ENCODE measurements around the gene GPSM1. TPM values are rescaled to one million over a fixed set of nuclear protein-coding genes. Genes with fewer than 3 reads are reported as not detected.

GPSM1 gene
- total and polyA plus RNA-seq, 7 donors, result 2.3 to 16.1 (median 5.0) TPM

DNA sequence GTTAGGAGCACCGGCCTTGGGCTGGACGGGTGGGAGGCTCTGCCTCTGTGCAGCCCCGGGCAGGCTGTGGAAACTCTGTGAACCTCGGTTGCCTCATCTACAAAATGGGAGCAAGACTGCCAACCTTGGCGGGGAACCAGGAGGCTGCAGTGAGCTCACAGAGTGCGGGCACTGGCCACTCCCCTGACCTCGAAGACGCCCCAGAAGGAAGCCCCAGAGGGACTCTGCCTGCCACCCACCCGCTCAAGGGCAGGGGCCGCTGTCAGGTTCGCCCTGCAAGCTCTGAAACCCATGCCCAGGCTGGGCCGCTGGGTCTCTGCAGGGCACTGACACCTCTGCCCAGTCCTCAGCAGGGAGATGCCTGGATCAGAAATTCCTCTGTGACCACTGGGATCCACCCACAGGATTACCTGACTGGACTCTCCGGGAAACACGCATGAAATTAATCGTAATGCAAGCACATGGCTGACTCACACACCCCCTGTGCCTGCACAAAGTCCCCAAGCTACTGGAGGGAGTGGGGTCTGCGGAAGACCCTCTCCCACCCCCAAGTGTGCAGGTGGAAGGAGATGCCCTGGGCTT, 30.8 kb upstream of the GPSM1 start:
- WGBS, 2 donors, result 48 to 87% methylated on average over 16 of the region's 16 CpGs
- Histone ChIP-seq H3K4me1 (no peaks in the 10 kb centered on the region), H3K27ac (no peak overlapping the region), H3K4me3 (no peak overlapping the region), H3K36me3 (no peaks in the 10 kb centered on the region), H3K27me3 (peaks cover 4 to 40% (median 14%) of the 10 kb centered on the region in 3 donors), H3K9me3 (no peaks in the 10 kb centered on the region)
- intact Hi-C loops (cut with DNase I), result no loop called here
- TF ChIP-seq EP300 (IDR thresholded peaks at IDR 0.05) (no peak), POLR2A (IDR thresholded peaks at IDR 0.05) (no peak), POLR2AphosphoS5 (IDR thresholded peaks at IDR 0.05) (no peak)
- TF ChIP-seq, protein P1, sequence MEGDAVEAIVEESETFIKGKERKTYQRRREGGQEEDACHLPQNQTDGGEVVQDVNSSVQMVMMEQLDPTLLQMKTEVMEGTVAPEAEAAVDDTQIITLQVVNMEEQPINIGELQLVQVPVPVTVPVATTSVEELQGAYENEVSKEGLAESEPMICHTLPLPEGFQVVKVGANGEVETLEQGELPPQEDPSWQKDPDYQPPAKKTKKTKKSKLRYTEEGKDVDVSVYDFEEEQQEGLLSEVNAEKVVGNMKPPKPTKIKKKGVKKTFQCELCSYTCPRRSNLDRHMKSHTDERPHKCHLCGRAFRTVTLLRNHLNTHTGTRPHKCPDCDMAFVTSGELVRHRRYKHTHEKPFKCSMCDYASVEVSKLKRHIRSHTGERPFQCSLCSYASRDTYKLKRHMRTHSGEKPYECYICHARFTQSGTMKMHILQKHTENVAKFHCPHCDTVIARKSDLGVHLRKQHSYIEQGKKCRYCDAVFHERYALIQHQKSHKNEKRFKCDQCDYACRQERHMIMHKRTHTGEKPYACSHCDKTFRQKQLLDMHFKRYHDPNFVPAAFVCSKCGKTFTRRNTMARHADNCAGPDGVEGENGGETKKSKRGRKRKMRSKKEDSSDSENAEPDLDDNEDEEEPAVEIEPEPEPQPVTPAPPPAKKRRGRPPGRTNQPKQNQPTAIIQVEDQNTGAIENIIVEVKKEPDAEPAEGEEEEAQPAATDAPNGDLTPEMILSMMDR (IDR thresholded peaks at IDR 0.05), result no peak
- no peak for DNase-seq

DNA sequence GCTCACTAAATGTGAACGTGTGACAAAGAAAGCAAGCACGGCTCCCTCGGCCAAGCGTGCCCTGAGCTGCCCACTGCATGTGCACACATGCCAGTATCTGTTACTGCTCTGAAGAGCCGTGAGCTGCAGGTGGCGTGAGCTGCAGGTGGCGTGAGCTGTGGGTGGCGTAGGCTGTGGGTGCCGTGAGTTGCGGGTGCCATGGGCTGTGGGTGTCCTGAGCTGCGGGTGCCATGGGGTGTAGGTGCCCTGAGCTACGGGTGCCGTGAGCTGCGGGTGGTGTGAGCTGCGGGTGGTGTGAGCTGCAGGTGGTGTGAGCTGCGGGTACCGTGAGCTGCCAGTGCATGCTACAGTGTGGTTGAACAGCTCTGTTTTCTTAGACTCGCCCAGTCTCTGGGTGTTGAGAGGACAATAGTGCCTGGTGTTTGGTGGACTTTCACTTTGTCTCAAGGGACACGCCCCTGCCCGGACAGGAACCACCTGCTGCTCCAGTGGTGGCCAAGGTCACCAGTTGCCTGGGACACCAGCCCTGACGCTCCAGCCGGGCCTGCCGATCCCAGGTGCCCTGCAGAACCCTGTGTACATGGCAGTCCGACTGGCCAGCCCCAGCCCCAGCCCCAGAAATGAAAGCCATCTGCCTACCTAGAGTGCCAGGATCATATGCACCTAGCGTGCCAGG, 30.2 kb upstream of the GPSM1 start:
- H3K4me1 ChIP-seq, result no peaks in the 10 kb centered on the region
- no peak overlapping the region for H3K27ac ChIP-seq
- no peaks in the 10 kb centered on the region for H3K9me3 ChIP-seq
- no peak overlapping the region for H3K4me3 ChIP-seq
- no peak for DNase-seq
- H3K27me3 ChIP-seq, result peaks cover 4 to 37% (median 14%) of the 10 kb centered on the region in 3 donors
- WGBS, 2 donors, result 16 to 63% methylated on average over 25 of the region's 25 CpGs
- no peak for TF ChIP-seq POLR2AphosphoS5 (IDR thresholded peaks at IDR 0.05)
- TF ChIP-seq POLR2A (IDR thresholded peaks at IDR 0.05), result no peak
- TF ChIP-seq, protein P1 (IDR thresholded peaks at IDR 0.05), result no peak
- no peak for TF ChIP-seq EP300 (IDR thresholded peaks at IDR 0.05)
- no peaks in the 10 kb centered on the region for H3K36me3 ChIP-seq
- intact Hi-C loops (cut with DNase I), result no loop called here

DNA sequence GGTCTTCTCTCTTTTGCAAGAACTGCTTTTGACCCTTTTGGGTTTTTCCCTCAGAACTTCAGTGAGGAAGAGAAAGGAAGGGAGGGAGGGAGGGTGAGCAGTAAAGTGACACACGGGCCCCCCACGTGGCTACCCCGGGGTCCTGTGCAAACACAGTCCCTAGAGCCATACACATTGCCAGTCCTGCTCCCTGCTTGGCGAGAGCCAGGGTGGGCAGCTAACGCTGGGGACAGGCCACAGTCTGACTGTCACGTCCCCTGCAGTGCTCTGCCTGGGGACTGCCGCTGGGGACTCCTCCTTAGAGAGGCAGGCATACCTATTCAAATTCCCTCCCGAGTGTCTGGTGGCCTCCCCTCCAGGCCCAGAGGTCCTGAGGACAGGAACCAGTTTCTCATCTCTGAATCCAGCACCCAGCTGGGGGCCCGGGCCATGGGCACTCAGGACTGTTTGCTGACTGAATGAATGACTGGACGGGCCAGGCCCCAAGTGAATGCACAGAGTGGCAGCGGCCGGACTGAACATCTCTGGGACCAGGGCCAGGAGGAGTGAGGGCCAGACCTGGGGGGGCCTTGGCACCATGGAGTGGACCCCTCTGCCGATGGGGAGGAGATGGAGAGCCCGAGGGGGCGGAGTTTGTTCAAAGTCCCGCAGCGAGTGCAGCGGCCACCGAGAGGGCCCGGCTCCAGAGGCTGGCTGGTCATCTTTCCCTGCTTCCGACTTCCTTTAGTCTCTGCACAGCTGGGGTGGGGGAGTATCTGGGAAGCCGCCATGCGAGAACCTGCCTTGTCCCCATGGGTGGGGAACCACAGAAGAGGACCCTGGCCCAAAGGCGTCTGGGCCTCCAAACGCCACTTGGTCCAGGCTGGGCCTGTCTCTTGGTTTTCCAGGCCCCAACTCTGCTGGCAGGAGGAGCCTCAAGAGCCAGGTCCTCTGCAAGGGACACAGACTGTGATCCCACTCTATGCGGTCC, 29.3 kb upstream of the GPSM1 start:
- peaks cover 4 to 37% (median 14%) of the 10 kb centered on the region in 3 donors for H3K27me3 ChIP-seq
- TF ChIP-seq POLR2A (IDR thresholded peaks at IDR 0.05) (no peak), POLR2AphosphoS5 (IDR thresholded peaks at IDR 0.05) (no peak), EP300 (IDR thresholded peaks at IDR 0.05) (no peak)
- TF ChIP-seq, protein P1 (IDR thresholded peaks at IDR 0.05), result no peak
- no peaks in the 10 kb centered on the region for H3K36me3 ChIP-seq
- WGBS, 2 donors, result 84 to 85% methylated on average over 26 of the region's 26 CpGs
- H3K4me3 ChIP-seq, result no peak overlapping the region
- H3K27ac ChIP-seq, result no peak overlapping the region
- intact Hi-C loops (cut with DNase I), result no loop called here
- DNase-seq, result no peak
- no peaks in the 10 kb centered on the region for H3K4me1 ChIP-seq
- H3K9me3 ChIP-seq, result no peaks in the 10 kb centered on the region

DNA sequence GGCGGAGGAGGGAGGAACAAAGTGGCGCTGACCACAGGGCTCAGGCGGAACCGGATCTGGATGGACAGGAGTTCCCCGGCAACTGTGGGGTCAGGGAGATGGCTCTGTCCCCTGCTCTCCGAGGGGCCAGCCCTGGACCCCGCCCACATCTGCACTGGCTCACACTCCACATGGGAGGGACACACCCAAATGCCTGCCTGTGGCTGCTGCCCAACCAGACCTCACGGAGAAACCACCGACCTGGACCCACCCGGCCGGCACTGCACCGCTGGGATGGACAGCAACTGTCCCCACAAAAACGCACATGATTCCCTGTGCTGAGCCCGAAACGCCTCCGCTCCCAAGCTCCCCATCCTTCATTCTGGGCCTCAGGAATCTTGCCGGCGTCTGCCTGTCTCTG, 28.2 kb upstream of the GPSM1 start:
- Histone ChIP-seq H3K27ac (no peak overlapping the region), H3K4me1 (no peaks in the 10 kb centered on the region), H3K9me3 (no peaks in the 10 kb centered on the region), H3K36me3 (no peaks in the 10 kb centered on the region), H3K4me3 (no peak overlapping the region), H3K27me3 (peaks cover 4 to 43% (median 20%) of the 10 kb centered on the region in 3 donors)
- no peak for DNase-seq
- 69 to 84% methylated on average over 18 of the region's 18 CpGs for WGBS, 2 donors
- no peak for TF ChIP-seq EP300 (IDR thresholded peaks at IDR 0.05)
- TF ChIP-seq POLR2AphosphoS5 (IDR thresholded peaks at IDR 0.05), result no peak
- no peak for TF ChIP-seq POLR2A (IDR thresholded peaks at IDR 0.05)
- TF ChIP-seq, protein P1 (IDR thresholded peaks at IDR 0.05), result no peak
- intact Hi-C loops (cut with DNase I), result no loop called here

Data from sigmoid colon (tissue), 7 donors.